ENCODE results near the gene MLEC. TPM values are rescaled to one million over a fixed set of nuclear protein-coding genes. Genes with fewer than 3 reads are reported as not detected.
A peak's percentile ranks its signal among the peaks of the same experiment; 100 is the strongest.

MLEC gene
- total RNA-seq, 1 donor from 2014 or later, result 144 TPM

DNA sequence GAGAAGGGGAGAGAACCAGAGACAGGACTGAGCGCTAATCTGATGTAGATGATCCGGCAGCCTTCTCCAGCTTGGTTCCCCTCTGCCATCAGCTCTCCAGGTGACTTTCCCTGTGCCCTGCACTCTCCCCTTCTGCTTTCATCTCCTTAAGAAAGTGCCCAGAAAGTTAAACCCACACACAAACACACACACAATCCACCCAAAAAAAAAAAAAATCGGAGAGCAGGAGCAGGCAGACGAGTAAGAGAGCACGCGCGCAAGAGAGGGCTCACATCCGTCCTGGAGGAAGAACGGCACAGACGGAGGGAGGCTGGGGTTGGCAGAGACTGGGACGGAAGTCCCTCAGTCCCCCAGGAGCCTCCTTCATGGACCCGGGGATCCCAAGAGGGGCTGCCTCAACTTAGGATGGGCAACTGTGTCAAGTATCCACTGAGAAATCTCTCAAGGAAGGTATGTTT lies 36.7 kb upstream of the MLEC start:
- TF ChIP-seq, protein P1, sequence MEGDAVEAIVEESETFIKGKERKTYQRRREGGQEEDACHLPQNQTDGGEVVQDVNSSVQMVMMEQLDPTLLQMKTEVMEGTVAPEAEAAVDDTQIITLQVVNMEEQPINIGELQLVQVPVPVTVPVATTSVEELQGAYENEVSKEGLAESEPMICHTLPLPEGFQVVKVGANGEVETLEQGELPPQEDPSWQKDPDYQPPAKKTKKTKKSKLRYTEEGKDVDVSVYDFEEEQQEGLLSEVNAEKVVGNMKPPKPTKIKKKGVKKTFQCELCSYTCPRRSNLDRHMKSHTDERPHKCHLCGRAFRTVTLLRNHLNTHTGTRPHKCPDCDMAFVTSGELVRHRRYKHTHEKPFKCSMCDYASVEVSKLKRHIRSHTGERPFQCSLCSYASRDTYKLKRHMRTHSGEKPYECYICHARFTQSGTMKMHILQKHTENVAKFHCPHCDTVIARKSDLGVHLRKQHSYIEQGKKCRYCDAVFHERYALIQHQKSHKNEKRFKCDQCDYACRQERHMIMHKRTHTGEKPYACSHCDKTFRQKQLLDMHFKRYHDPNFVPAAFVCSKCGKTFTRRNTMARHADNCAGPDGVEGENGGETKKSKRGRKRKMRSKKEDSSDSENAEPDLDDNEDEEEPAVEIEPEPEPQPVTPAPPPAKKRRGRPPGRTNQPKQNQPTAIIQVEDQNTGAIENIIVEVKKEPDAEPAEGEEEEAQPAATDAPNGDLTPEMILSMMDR (IDR thresholded peaks at IDR 0.05), result no peak
- H3K9me3 Mint-ChIP-seq (ENCODE audit: low read depth), result no peaks in the 10 kb centered on the region

DNA sequence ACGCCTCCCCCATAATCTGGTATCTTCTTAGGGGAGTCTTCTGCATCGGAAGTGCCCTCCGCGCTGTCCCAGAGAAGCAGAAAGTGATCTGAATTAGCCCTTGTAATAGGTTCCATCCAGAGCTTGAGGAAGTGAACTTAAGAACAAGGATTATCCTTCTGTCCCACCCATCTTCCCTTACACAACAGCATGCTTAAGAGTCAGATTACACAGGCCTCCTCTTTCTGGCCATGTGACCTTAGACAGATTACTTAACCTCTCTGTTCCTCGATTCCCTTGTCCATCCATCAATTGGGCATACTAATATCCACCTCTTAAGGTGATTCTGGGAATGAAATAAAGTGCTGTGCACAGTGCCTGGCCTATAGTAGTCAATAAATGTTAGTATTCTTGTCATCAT lies 35.1 kb upstream of the MLEC start:
- no peak for DNase-seq (ENCODE audit: low spot score)
- Mint-ChIP-seq H3K27me3 (ENCODE audit: low read depth) (peaks cover 34% of the 10 kb centered on the region), H3K36me3 (ENCODE audit: low read depth) (peaks cover 2% of the 10 kb centered on the region), H3K9me3 (ENCODE audit: low read depth) (no peaks in the 10 kb centered on the region), H3K4me3 (ENCODE audit: unreplicated experiment) (no peak overlapping the region), H3K4me1 (ENCODE audit: low read depth) (peaks cover 20% of the 10 kb centered on the region), H3K27ac (ENCODE audit: unreplicated experiment) (no peak overlapping the region)
- TF ChIP-seq, protein P1 (IDR thresholded peaks at IDR 0.05), result no peak

More for the DNA sequence above, 36.7 kb upstream of the MLEC start:
- H3K4me1 Mint-ChIP-seq (ENCODE audit: low read depth), result peaks cover 22% of the 10 kb centered on the region
- peaks cover 45% of the 10 kb centered on the region for H3K27me3 Mint-ChIP-seq (ENCODE audit: low read depth)
- H3K27ac Mint-ChIP-seq (ENCODE audit: unreplicated experiment), result no peak overlapping the region
- no peak for DNase-seq (ENCODE audit: low spot score)
- peaks cover 2% of the 10 kb centered on the region for H3K36me3 Mint-ChIP-seq (ENCODE audit: low read depth)
- no peak overlapping the region for H3K4me3 Mint-ChIP-seq (ENCODE audit: unreplicated experiment)

DNA sequence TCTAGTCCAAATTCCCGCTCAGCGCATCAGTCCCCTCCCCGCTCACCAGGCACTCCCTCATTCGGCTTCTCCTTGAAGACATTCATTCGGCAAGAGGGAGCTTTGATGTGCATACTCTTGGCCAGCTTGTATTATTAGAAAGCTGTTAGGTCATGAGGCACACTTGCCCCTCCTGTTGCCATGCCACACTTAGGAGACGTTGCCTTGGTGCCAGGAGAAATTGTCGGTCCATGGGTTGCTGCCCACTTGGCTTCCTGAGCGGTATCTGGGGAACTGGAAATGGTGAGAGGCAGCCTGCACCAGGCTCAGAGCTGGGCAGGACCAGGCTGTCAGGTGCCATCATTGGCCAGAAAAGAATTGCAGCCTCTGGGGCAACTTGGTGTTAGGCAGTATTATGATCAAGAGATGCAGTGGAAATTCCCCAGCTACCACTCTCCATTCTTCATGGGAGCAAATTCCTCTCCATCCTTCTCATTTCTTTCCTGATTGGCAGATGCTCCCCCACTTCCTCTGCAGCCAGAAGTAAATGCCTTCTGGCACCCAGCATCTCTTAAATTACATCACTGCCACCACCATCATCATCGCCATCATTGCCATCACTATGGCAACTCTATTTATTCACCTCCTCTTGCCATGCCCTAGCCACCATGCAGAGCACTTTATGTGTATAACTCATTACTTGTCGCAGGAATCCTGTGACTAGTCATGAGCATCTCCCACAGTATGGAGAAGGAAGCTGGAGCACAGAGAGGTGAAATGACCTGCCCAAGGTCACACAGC lies 34.1 kb upstream of the MLEC start:
- no peak overlapping the region for H3K4me3 Mint-ChIP-seq (ENCODE audit: unreplicated experiment)
- peaks cover 17% of the 10 kb centered on the region for H3K4me1 Mint-ChIP-seq (ENCODE audit: low read depth)
- H3K9me3 Mint-ChIP-seq (ENCODE audit: low read depth), result no peaks in the 10 kb centered on the region
- H3K36me3 Mint-ChIP-seq (ENCODE audit: low read depth), result peaks cover 2% of the 10 kb centered on the region
- H3K27me3 Mint-ChIP-seq (ENCODE audit: low read depth), result peaks cover 34% of the 10 kb centered on the region
- no peak overlapping the region for H3K27ac Mint-ChIP-seq (ENCODE audit: unreplicated experiment)
- no peak for DNase-seq (ENCODE audit: low spot score)
- TF ChIP-seq, protein P1 (IDR thresholded peaks at IDR 0.05), result no peak

DNA sequence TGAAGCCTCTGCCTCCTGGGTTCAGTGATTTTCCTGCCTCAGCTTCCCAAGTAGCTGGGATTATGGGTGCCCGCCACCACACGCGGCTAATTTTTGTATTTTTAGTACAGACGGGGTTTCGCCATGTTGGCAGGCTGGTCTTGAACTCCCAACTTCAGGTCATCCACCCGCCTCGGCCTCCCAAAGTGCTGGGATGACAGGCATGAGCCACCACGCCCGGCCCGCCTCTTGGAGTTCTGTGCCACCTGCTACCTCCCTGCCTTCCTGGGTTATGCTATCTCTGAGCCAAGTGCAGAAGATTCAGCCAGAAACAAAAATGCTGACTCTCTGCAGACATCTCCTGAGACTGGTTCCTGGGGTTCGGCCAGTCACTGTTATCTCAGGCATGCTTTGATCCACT lies 33.3 kb upstream of the MLEC start:
- Mint-ChIP-seq H3K27ac (ENCODE audit: unreplicated experiment) (no peak overlapping the region), H3K4me3 (ENCODE audit: unreplicated experiment) (no peak overlapping the region), H3K4me1 (ENCODE audit: low read depth) (peaks cover 17% of the 10 kb centered on the region), H3K9me3 (ENCODE audit: low read depth) (no peaks in the 10 kb centered on the region), H3K27me3 (ENCODE audit: low read depth) (peaks cover 34% of the 10 kb centered on the region), H3K36me3 (ENCODE audit: low read depth) (peaks cover 2% of the 10 kb centered on the region)
- no peak for DNase-seq (ENCODE audit: low spot score)
- TF ChIP-seq, protein P1 (IDR thresholded peaks at IDR 0.05), result no peak

DNA sequence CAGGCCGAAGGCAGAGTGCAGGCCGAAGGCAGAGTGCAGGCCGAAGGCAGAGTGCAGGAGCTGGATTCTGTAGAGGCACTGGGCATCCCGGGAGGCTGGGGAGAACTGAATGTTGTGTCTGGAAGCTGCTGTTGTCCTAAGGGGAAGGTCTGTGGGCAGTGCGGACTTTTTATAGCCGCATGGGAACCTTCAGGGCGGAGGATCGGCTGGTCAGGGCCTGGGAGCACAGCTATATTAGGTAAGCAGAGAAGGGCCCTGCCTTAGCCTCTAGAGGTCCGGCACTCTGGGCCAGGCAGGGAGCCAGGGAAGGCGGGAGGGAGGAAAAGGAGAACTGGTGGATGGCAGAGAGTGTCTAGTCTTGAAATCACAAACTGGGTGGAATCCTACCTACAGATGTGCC lies 32.3 kb upstream of the MLEC start:
- DNase-seq (ENCODE audit: low spot score), result no peak
- TF ChIP-seq, protein P1 (IDR thresholded peaks at IDR 0.05), result no peak
- peak overlapping the region; percentile 51 for H3K27ac Mint-ChIP-seq (ENCODE audit: unreplicated experiment)
- peaks cover 9% of the 10 kb centered on the region for H3K4me1 Mint-ChIP-seq (ENCODE audit: low read depth)
- H3K4me3 Mint-ChIP-seq (ENCODE audit: unreplicated experiment), result no peak overlapping the region
- H3K27me3 Mint-ChIP-seq (ENCODE audit: low read depth), result peaks cover 37% of the 10 kb centered on the region
- no peaks in the 10 kb centered on the region for H3K9me3 Mint-ChIP-seq (ENCODE audit: low read depth)
- peaks cover 2% of the 10 kb centered on the region for H3K36me3 Mint-ChIP-seq (ENCODE audit: low read depth)

Data from chondrocyte (in vitro differentiated cells).